Loucy (cell line): ENCODE data around the gene STXBP6.

Experiments used
- CTCF ChIP-seq: fragments of 200-600 bp; sonication (generic); conservative IDR thresholded peaks from 2 replicates; pipeline ENCODE4 v1.5.1; 2014; ENCODE audit warnings: mild to moderate bottlenecking, antibody characterized with exemption, low read length
- EZH2phosphoT487 ChIP-seq: fragments of 200-600 bp; IDR thresholded peaks from 2 replicates; pipeline ENCODE4 v1.6.1; 2018; ENCODE audit warnings: antibody characterized with exemption, mild to moderate bottlenecking, moderate library complexity, borderline replicate concordance

GRCh38 chr14:24885410-24885913, 164.5 kb downstream of the STXBP6 start:
- TF ChIP-seq CTCF: no peak
- TF ChIP-seq EZH2phosphoT487: no peak
